ENCODE data around the gene KIAA1755. TPM values are rescaled to one million over a fixed set of nuclear protein-coding genes. Genes with fewer than 3 reads are reported as not detected.
"Not testable (repeated sequence)": the region's sequence is repeated elsewhere in the genome, so short reads cannot be mapped to it uniquely, and the experiment has no call there.

KIAA1755 gene
- polyA plus RNA-seq, 1 of the 3 experiments (the other 2 are of a cell fraction), result 0.54 TPM

DNA sequence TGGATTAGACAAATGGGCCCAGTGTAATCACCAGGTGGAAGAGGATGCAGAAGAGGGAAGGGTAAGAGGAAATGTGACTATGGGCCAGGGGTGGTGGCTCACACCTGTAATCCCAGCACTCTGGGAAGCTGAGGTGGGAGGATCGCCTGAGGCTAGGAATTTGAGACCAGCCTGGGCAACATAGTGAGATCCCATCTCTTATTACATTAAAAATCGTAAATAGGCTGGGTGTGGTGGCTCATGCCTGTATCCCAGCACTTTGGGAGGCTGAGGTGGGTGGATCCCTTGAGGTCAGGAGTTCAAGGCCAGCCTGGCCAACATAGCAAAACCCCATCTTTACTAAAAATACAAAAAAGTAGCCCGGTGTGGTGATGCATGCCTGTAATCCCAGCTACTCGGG is 12.8 kb downstream of the KIAA1755 start:
- H3K36me3 ChIP-seq (replicated peaks in 1 of 2; ENCODE audit: control insufficient read depth in 1 of 2, insufficient read depth in 2 of 2, low read length in 1 of 2); H3K27ac ChIP-seq (ENCODE audit: low read depth in 2 of 2, low read length in 1 of 2); H3K4me1 ChIP-seq (ENCODE audit: control insufficient read depth in 1 of 2, insufficient read depth in 2 of 2, low read depth in 1 of 2, low read length in 1 of 2); H3K4me3 ChIP-seq (ENCODE audit: low read depth in 2 of 2, low read length in 1 of 2); H3K9me2 ChIP-seq; H3K4me2 ChIP-seq; H3K27me3 ChIP-seq (ENCODE audit: insufficient read depth); DNase-seq; H3K9ac ChIP-seq; H4K20me1 ChIP-seq (ENCODE audit: insufficient read depth); H3K79me2 ChIP-seq (ENCODE audit: insufficient read depth); H3K9me3 ChIP-seq; POLR2A ChIA-PET; H3F3A ChIP-seq (replicated peaks; ENCODE audit: insufficient read depth); H2AFZ ChIP-seq (ENCODE audit: low read depth): not testable (repeated sequence)
- 66% methylated on average over 4 of the region's 4 CpGs for WGBS (ENCODE audit: low lambda C conversion rate)
- CTCF ChIA-PET, result interaction anchor here (0.9 to 1.1 kb wide), 2 partner anchors 18 to 27 kb away, joined by 3 read pairs; no protein-coding TSS in a partner anchor

DNA sequence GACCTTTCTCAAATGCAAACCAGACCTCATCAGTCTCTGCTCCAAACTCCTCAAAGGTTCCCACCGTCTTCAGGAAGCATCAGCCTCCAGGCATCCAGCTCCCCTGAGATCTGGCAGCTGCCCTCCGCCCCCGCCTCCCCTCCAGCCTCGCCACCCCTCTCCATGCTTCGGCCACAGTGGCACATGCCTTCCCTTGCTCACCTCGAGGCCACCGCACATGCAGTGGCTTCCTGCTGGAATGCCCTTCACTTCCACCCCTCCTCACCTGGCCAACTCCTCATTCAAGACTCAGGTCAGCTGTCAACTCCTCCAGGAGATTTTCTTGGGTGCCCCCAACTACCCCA is 13.4 kb downstream of the KIAA1755 start:
- CTCF ChIA-PET, result interaction anchor here (0.9 to 1.5 kb wide), 3 partner anchors 18 to 26 kb away, joined by 3 to 4 read pairs (median 3); no protein-coding TSS in a partner anchor
- no peak overlapping the region for H3K4me2 ChIP-seq
- H3F3A ChIP-seq (replicated peaks; ENCODE audit: insufficient read depth), result no peaks in the 10 kb centered on the region
- no peak overlapping the region for H3K4me3 ChIP-seq (ENCODE audit: low read depth in 2 of 2, low read length in 1 of 2)
- H3K36me3 ChIP-seq (replicated peaks in 1 of 2; ENCODE audit: control insufficient read depth in 1 of 2, insufficient read depth in 2 of 2, low read length in 1 of 2), result peaks cover 0 to 9% of the 10 kb centered on the region in 2 experiments
- POLR2A ChIA-PET, result no interaction called here
- H3K9me2 ChIP-seq, result no peaks in the 10 kb centered on the region
- no peak for DNase-seq
- no peak overlapping the region for H3K9ac ChIP-seq
- H3K79me2 ChIP-seq (ENCODE audit: insufficient read depth), result no peaks in the 10 kb centered on the region
- TF ChIP-seq, protein P1, sequence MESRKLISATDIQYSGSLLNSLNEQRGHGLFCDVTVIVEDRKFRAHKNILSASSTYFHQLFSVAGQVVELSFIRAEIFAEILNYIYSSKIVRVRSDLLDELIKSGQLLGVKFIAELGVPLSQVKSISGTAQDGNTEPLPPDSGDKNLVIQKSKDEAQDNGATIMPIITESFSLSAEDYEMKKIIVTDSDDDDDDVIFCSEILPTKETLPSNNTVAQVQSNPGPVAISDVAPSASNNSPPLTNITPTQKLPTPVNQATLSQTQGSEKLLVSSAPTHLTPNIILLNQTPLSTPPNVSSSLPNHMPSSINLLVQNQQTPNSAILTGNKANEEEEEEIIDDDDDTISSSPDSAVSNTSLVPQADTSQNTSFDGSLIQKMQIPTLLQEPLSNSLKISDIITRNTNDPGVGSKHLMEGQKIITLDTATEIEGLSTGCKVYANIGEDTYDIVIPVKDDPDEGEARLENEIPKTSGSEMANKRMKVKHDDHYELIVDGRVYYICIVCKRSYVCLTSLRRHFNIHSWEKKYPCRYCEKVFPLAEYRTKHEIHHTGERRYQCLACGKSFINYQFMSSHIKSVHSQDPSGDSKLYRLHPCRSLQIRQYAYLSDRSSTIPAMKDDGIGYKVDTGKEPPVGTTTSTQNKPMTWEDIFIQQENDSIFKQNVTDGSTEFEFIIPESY (IDR thresholded peaks at IDR 0.05; ENCODE audit: borderline replicate concordance, low read depth), result no peak
- no peak for TF ChIP-seq EZH2phosphoT487 (IDR thresholded peaks at IDR 0.05; ENCODE audit: borderline replicate concordance, low read depth)
- TF ChIP-seq MXI1 (IDR thresholded peaks at IDR 0.05; ENCODE audit: low read depth, low read length), result no peak
- no peak for TF ChIP-seq GATA2 (CRISPR knock-in tag; IDR thresholded peaks at IDR 0.05)
- TF ChIP-seq YY1 (IDR thresholded peaks at IDR 0.05; ENCODE audit: low read depth), result no peak
- no peak for TF ChIP-seq FOSL2 (IDR thresholded peaks at IDR 0.05; ENCODE audit: borderline replicate concordance, low read depth)
- TF ChIP-seq, protein P2, sequence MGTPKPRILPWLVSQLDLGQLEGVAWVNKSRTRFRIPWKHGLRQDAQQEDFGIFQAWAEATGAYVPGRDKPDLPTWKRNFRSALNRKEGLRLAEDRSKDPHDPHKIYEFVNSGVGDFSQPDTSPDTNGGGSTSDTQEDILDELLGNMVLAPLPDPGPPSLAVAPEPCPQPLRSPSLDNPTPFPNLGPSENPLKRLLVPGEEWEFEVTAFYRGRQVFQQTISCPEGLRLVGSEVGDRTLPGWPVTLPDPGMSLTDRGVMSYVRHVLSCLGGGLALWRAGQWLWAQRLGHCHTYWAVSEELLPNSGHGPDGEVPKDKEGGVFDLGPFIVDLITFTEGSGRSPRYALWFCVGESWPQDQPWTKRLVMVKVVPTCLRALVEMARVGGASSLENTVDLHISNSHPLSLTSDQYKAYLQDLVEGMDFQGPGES (IDR thresholded peaks at IDR 0.05; ENCODE audit: low read depth, low read length), result no peak
- no peak for TF ChIP-seq EP300 (IDR thresholded peaks at IDR 0.05; ENCODE audit: borderline replicate concordance in 1 of 2, low read depth in 1 of 2, low read length in 1 of 2)
- TF ChIP-seq RXRA (IDR thresholded peaks at IDR 0.05; ENCODE audit: borderline replicate concordance, low read depth), result no peak
- TF ChIP-seq TCF12 (IDR thresholded peaks at IDR 0.05), result no peak
- TF ChIP-seq CHD2 (IDR thresholded peaks at IDR 0.05; ENCODE audit: low read length, partially characterized antibody), result no peak
- no peak for TF ChIP-seq TAF1 (IDR thresholded peaks at IDR 0.05; ENCODE audit: borderline replicate concordance, low read depth, low read length)
- no peak for TF ChIP-seq SIN3A (IDR thresholded peaks at IDR 0.05; ENCODE audit: borderline replicate concordance, low read depth, low read length)
- TF ChIP-seq TEAD4 (IDR thresholded peaks at IDR 0.05; ENCODE audit: borderline replicate concordance, insufficient read depth), result no peak
- no peak for TF ChIP-seq RCOR1 (IDR thresholded peaks at IDR 0.05; ENCODE audit: low read length)
- TF ChIP-seq RAD21 (IDR thresholded peaks at IDR 0.05; ENCODE audit: low read length), result no peak
- no peak for TF ChIP-seq NRF1 (IDR thresholded peaks at IDR 0.05; ENCODE audit: low read depth, low read length)
- no peak for TF ChIP-seq JUND (IDR thresholded peaks at IDR 0.05)
- TF ChIP-seq, protein P3, sequence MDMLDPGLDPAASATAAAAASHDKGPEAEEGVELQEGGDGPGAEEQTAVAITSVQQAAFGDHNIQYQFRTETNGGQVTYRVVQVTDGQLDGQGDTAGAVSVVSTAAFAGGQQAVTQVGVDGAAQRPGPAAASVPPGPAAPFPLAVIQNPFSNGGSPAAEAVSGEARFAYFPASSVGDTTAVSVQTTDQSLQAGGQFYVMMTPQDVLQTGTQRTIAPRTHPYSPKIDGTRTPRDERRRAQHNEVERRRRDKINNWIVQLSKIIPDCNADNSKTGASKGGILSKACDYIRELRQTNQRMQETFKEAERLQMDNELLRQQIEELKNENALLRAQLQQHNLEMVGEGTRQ (IDR thresholded peaks at IDR 0.05; ENCODE audit: borderline replicate concordance, low read depth, low read length), result no peak
- TF ChIP-seq, protein P4, sequence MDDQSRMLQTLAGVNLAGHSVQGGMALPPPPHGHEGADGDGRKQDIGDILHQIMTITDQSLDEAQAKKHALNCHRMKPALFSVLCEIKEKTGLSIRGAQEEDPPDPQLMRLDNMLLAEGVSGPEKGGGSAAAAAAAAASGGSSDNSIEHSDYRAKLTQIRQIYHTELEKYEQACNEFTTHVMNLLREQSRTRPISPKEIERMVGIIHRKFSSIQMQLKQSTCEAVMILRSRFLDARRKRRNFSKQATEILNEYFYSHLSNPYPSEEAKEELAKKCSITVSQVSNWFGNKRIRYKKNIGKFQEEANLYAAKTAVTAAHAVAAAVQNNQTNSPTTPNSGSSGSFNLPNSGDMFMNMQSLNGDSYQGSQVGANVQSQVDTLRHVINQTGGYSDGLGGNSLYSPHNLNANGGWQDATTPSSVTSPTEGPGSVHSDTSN (IDR thresholded peaks at IDR 0.05), result no peak
- no peak overlapping the region for H2AFZ ChIP-seq (ENCODE audit: low read depth)
- 76% methylated on average over 7 of the region's 7 CpGs for WGBS (ENCODE audit: low lambda C conversion rate)
- H3K27me3 ChIP-seq (ENCODE audit: insufficient read depth), result no peaks in the 10 kb centered on the region
- peaks cover 7% of the 10 kb centered on the region for H3K9me3 ChIP-seq
- no peak overlapping the region for H3K27ac ChIP-seq (ENCODE audit: low read depth in 2 of 2, low read length in 1 of 2)
- no peaks in the 10 kb centered on the region for H4K20me1 ChIP-seq (ENCODE audit: insufficient read depth)
- peaks cover 0 to 5% of the 10 kb centered on the region in 2 experiments; a peak in 1 of 4 replicates for H3K4me1 ChIP-seq (ENCODE audit: control insufficient read depth in 1 of 2, insufficient read depth in 2 of 2, low read depth in 1 of 2, low read length in 1 of 2)

Data from SK-N-SH (cell line).